PC-9 (cell line): ENCODE measurements around the gene RPGRIP1L. TPM values are rescaled to one million over a fixed set of nuclear protein-coding genes. Genes with fewer than 3 reads are reported as not detected.

Experiments
- BruUV-seq: library from RNA; stranded (reverse); fragments of 400-500 nt; replicated peaks from 2 replicates; lab custom pipeline; 2021; lab: Mats Ljungman, UMichigan
- CTCF ChIA-PET: fragments of 300-600 bp; sonication (Branson Sonifier 250); formaldehyde crosslinking; loops from one replicate; lab custom pipeline; 2022; ENCODE audit warnings: antibody characterized with exemption; lab: Charles Lee
- POLR2A ChIA-PET: fragments of 300-600 bp; sonication (Branson Sonifier 250); formaldehyde crosslinking; loops from one replicate; lab custom pipeline; 2022; ENCODE audit warnings: antibody characterized with exemption; ENCODE audit not compliant: unreplicated experiment; lab: Charles Lee
- DNase-seq, 2 experiments: peaks; one replicate each; pipeline versions ENCODE4 v3.0.0 to v3.0.0-alpha.2; 2015 to 2022; ENCODE audit warnings: mixed read lengths in 1 of 2
- H2AFZ ChIP-seq: fragments of 200-600 bp; sonication (generic); 2 replicates; pipeline ENCODE4 v1.8.1; 2017; ENCODE audit warnings: antibody characterized with exemption
- H3F3A ChIP-seq: fragments of 200-600 bp; sonication (generic); 2 replicates; pipeline ENCODE4 v1.8.1; 2017; ENCODE audit warnings: antibody characterized with exemption, mild to moderate bottlenecking, low read depth; ENCODE audit not compliant: insufficient read depth
- H3K27ac ChIP-seq: fragments of 200-600 bp; sonication (generic); 2 replicates; pipeline ENCODE4 v1.6.1; 2016; ENCODE audit warnings: mixed run types
- H3K27me3 ChIP-seq: fragments of 200-600 bp; sonication (generic); 2 replicates; pipeline ENCODE4 v1.6.1; 2016; ENCODE audit warnings: low read depth, mixed run types; ENCODE audit not compliant: insufficient read depth
- H3K36me3 ChIP-seq: fragments of 200-600 bp; sonication (generic); 2 replicates; pipeline ENCODE4 v1.6.1; 2016; ENCODE audit warnings: low read depth, mixed run types
- H3K4me1 ChIP-seq: fragments of 200-600 bp; sonication (generic); replicated peaks from 2 replicates; pipeline ENCODE4 v1.6.1; 2016; ENCODE audit warnings: mixed run types; ENCODE audit not compliant: insufficient read depth
- H3K4me2 ChIP-seq: fragments of 200-600 bp; sonication (generic); 2 replicates; pipeline ENCODE4 v1.6.1; 2017; ENCODE audit warnings: mixed run types
- H3K4me3 ChIP-seq: fragments of 200-600 bp; sonication (generic); 2 replicates; pipeline ENCODE4 v1.6.1; 2016; ENCODE audit warnings: mixed run types
- H3K79me2 ChIP-seq: fragments of 200-600 bp; sonication (generic); 2 replicates; pipeline ENCODE4 v1.6.1; 2017; ENCODE audit warnings: low read depth, mixed run types
- H3K9me2 ChIP-seq: fragments of 200-600 bp; sonication (generic); 2 replicates; pipeline ENCODE4 v1.8.1; 2017; ENCODE audit warnings: mild to moderate bottlenecking; ENCODE audit not compliant: insufficient read depth
- H3K9me3 ChIP-seq: fragments of 200-600 bp; sonication (generic); 2 replicates; pipeline ENCODE4 v1.8.1; 2016; ENCODE audit warnings: low read depth; ENCODE audit not compliant: insufficient read depth
- H4K20me1 ChIP-seq: fragments of 200-600 bp; sonication (generic); 2 replicates; pipeline ENCODE4 v1.8.1; 2017; ENCODE audit not compliant: insufficient read depth
- CTCF ChIP-seq: fragments of 200-600 bp; sonication (generic); conservative IDR thresholded peaks from 2 replicates; pipeline ENCODE4 v1.6.1; 2017; ENCODE audit warnings: mixed run types, antibody characterized with exemption, mild to moderate bottlenecking, moderate library complexity
- EZH2 ChIP-seq: fragments of 200-600 bp; sonication (generic); IDR thresholded peaks from 2 replicates; pipeline ENCODE4 v1.8.0; 2017; ENCODE audit warnings: antibody characterized with exemption, low read depth
- intact Hi-C: fragments of 100-400 bp; cut with micrococcal nuclease; formaldehyde crosslinking; loops from one replicate; pipeline ENCODE4 v1.10.0; 2022; ENCODE audit not compliant: unreplicated experiment
- total RNA-seq: library from RNA; stranded (reverse); gene quantifications from 2 replicates; pipeline ENCODE4 v1.2.3, GENCODE V29; 2021

The RPGRIP1L gene
- total RNA-seq, 1 experiment from 2014 or later, result 14.0 TPM

GRCh38 chr16:53598511-53599275 lies 105.0 kb downstream of the RPGRIP1L start:
- H3K9me3 ChIP-seq, result 0 out of 2 replicates have a peak, but pooled peaks cover 4% of the 10 kb centered on the region
- ChIA-PET POLR2A (interaction anchor here (0.6 kb wide), 2 partner anchors 15 to 113 kb away, joined by 3 to 9 read pairs; no protein-coding TSS in a partner anchor), CTCF (no interaction called here)
- no peak overlapping the region for H2AFZ ChIP-seq
- H3K27me3 ChIP-seq, result no peaks in the 10 kb centered on the region
- no peaks in the 10 kb centered on the region; the same call in 1 of the 2 replicates for H4K20me1 ChIP-seq
- BruUV-seq, result no TSS peak
- H3K27ac ChIP-seq, result no peak overlapping the region
- DNase-seq, result no peak
- TF ChIP-seq EZH2 (no peak), CTCF (no peak)
- H3K4me3 ChIP-seq, result no peak overlapping the region
- H3K4me2 ChIP-seq, result no peak overlapping the region
- no peaks in the 10 kb centered on the region for H3K36me3 ChIP-seq
- no peaks in the 10 kb centered on the region; the same call in 1 of the 2 replicates for H3F3A ChIP-seq
- H3K9me2 ChIP-seq, result no peaks in the 10 kb centered on the region; the same call in 1 of the 2 replicates
- no peaks in the 10 kb centered on the region for H3K4me1 ChIP-seq
- intact Hi-C loops, result no loop called here
- H3K79me2 ChIP-seq, result no peaks in the 10 kb centered on the region

- Histone ChIP-seq H3K4me2 (no peak overlapping the region), H3K4me3 (no peak overlapping the region), H3K9me3 (0 out of 2 replicates have a peak, but pooled peaks cover 4% of the 10 kb centered on the region), H4K20me1 (no peaks in the 10 kb centered on the region; the same call in 1 of the 2 replicates), H3K27me3 (no peaks in the 10 kb centered on the region), H3F3A (no peaks in the 10 kb centered on the region; the same call in 1 of the 2 replicates), H3K4me1 (no peaks in the 10 kb centered on the region), H3K79me2 (no peaks in the 10 kb centered on the region), H3K9me2 (no peaks in the 10 kb centered on the region; the same call in 1 of the 2 replicates), H3K27ac (no peak overlapping the region), H2AFZ (no peak overlapping the region), H3K36me3 (no peaks in the 10 kb centered on the region)
- POLR2A ChIA-PET, result interaction anchor here (0.6 kb wide), 1 partner anchor 113 kb away, joined by 9 read pairs; no protein-coding TSS in a partner anchor
- DNase-seq, result no peak
- TF ChIP-seq EZH2, result no peak
- no peak for TF ChIP-seq CTCF
- no TSS peak for BruUV-seq
- CTCF ChIA-PET, result no interaction called here
- intact Hi-C loops, result no loop called here
Measured at GRCh38 chr16:53597776-53598175, 105.9 kb downstream of the RPGRIP1L start.

GRCh38 chr16:53588081-53588648 lies 115.5 kb downstream of the RPGRIP1L start:
- H2AFZ ChIP-seq, result no peak overlapping the region
- H3K9me3 ChIP-seq, result no peaks in the 10 kb centered on the region
- ChIA-PET POLR2A (no interaction called here), CTCF (no interaction called here)
- TF ChIP-seq EZH2, result no peak
- TF ChIP-seq CTCF, result no peak
- H3K4me2 ChIP-seq, result no peak overlapping the region
- H3K9me2 ChIP-seq, result no peaks in the 10 kb centered on the region
- H3K4me1 ChIP-seq, result no peaks in the 10 kb centered on the region
- no peak overlapping the region for H3K27ac ChIP-seq
- intact Hi-C loops, result no loop called here
- DNase-seq, result no peak
- no peaks in the 10 kb centered on the region for H3F3A ChIP-seq
- H3K4me3 ChIP-seq, result no peak overlapping the region
- no TSS peak for BruUV-seq
- H3K36me3 ChIP-seq, result no peaks in the 10 kb centered on the region
- H3K79me2 ChIP-seq, result no peaks in the 10 kb centered on the region
- no peaks in the 10 kb centered on the region for H4K20me1 ChIP-seq
- H3K27me3 ChIP-seq, result no peaks in the 10 kb centered on the region
